GM18861 (cell line): ENCODE results near the gene ZNF799.
"Not testable (repeated sequence)": the region's sequence is repeated elsewhere in the genome, so short reads cannot be mapped to it uniquely, and the experiment has no call there.

Experiments
- ATAC-seq: cut with Tn5 transposase; IDR thresholded peaks from one replicate; pipeline ENCODE4 v1.9.1; 2021; ENCODE audit not compliant: unreplicated experiment

The ZNF799 gene

GRCh38 chr19:12364391-12365235 lies 36.5 kb downstream of the ZNF799 start:
- ATAC-seq, result no peak

DNA sequence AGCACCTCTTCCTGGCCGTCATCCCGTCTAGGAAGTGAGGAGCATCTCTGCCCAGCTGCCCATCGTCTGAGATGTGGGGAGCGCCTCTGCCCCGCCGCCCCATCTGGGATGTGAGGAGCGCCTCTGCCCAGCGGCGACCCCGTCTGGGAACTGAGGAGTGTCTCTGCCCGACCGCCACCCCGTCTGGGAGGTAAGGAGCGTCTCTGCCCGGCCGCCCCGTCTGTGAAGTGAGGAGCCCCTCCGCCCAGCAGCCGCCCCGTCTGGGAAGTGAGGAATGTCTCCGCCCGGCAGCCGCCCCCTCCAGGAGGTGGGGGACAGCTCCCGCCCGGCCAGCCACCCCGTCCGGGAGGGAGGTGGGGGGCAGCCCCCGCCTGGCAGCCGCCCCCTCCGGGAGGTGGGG lies 38.8 kb downstream of the ZNF799 start:
- ATAC-seq, result not testable (repeated sequence)

DNA sequence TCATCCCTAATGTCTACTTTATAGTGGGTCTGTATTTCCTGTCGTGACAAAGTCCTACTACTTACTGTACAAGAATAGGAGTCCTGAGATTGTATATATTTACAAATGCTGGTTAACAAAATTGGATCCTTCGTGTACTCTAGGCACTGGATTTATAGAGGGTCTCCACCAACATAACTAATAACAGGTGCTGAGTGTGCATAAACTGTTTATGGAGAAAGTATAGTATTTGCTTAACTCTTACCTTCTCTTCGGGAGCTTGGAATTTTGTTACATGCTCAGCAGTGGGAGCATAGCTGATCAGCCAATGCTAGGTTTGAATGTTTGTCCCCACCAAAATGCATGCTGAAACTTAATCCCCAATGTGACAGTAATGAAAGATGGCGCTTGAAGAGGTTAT lies 47.7 kb downstream of the ZNF799 start:
- no peak for ATAC-seq

GRCh38 chr19:12350890-12351197 lies 50.2 kb downstream of the ZNF799 start:
- ATAC-seq, result no peak

DNA sequence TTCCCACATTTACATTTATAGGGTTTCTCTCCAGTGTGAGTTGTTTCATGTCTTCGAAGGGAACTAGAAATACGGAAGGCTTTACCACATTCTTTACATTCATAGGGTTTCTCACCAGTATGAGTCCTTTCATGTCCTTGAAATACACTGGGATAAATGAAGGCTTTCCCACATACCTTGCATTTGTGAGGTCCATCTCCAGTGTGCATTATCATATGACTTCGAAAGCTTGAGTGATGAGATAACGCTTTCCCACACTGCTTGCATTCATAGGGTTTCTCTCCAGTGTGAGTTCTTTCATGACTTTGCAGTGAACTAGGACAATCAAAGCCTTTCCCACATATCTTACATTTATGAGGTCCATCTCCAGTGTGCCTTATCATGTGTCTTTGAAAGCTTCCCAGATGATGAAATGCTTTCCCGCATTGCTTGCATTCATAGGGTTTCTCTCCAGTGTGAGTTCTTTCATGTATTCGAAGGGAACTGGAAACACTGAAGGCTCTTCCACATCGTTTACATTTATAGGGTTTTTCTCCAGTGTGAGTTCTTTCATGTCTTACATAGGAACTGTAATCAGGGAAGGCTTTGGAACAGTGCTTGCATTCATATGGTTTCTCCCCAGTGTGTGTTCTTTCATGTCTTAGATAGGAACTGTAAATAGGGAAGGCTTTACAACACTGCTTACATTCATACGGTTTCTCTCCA lies 50.7 kb downstream of the ZNF799 start:
- no peak for ATAC-seq

- no peak for ATAC-seq
Measured at GRCh38 chr19:12346896-12347295, 54.2 kb downstream of the ZNF799 start.

GRCh38 chr19:12345197-12345596 lies 55.9 kb downstream of the ZNF799 start:
- no peak for ATAC-seq
